KMS-11 (cell line): ENCODE measurements around the gene AK5.

Source experiments
- H2AFZ ChIP-seq: fragments of 200-600 bp; sonication (generic); 2 replicates; pipeline ENCODE4 v1.6.1; 2016; ENCODE audit warnings: antibody characterized with exemption, mixed run types, low read depth
- H3K27ac ChIP-seq: fragments of 200-600 bp; sonication (generic); 2 replicates; pipeline ENCODE4 v1.6.1; 2016; ENCODE audit warnings: mild to moderate bottlenecking, mixed run types
- H3K27me3 ChIP-seq: fragments of 200-600 bp; sonication (generic); 2 replicates; pipeline ENCODE4 v1.6.1; 2017; ENCODE audit warnings: mild to moderate bottlenecking, low read depth, mixed run types, moderate library complexity; ENCODE audit not compliant: insufficient read depth
- H3K36me3 ChIP-seq: fragments of 200-600 bp; sonication (generic); 2 replicates; pipeline ENCODE4 v1.6.1; 2017; ENCODE audit warnings: mild to moderate bottlenecking, mixed run types; ENCODE audit not compliant: insufficient read depth
- H3K4me1 ChIP-seq: fragments of 200-600 bp; sonication (generic); 2 replicates; pipeline ENCODE4 v1.6.1; 2016; ENCODE audit warnings: mild to moderate bottlenecking, low read depth, mixed run types; ENCODE audit not compliant: poor library complexity, severe bottlenecking
- H3K4me2 ChIP-seq: fragments of 200-600 bp; sonication (generic); 2 replicates; pipeline ENCODE4 v1.7.0; 2016; ENCODE audit warnings: mild to moderate bottlenecking, mixed run types
- H3K4me3 ChIP-seq: fragments of 200-600 bp; sonication (generic); IDR thresholded peaks from 2 replicates; pipeline ENCODE4 v1.6.1; 2017; ENCODE audit warnings: low read depth, low read length, mixed read lengths; ENCODE audit not compliant: insufficient read depth
- H3K79me2 ChIP-seq: fragments of 200-600 bp; sonication (generic); 2 replicates; pipeline ENCODE4 v1.6.1; 2016; ENCODE audit warnings: low read depth, mixed run types; ENCODE audit not compliant: insufficient read depth
- H3K9ac ChIP-seq: fragments of 200-600 bp; sonication (generic); 2 replicates; pipeline ENCODE4 v1.6.1; 2016; ENCODE audit warnings: mild to moderate bottlenecking, mixed run types
- H4K20me1 ChIP-seq: fragments of 200-600 bp; sonication (generic); 2 replicates; pipeline ENCODE4 v1.6.1; 2016; ENCODE audit warnings: mild to moderate bottlenecking, mixed run types; ENCODE audit not compliant: insufficient read depth
- CTCF ChIP-seq: fragments of 200-600 bp; sonication (generic); conservative IDR thresholded peaks from 2 replicates; pipeline ENCODE4 v1.6.1; 2017; ENCODE audit warnings: low read depth, mild to moderate bottlenecking, antibody characterized with exemption, low read length, moderate library complexity, mixed read lengths

The AK5 gene

GRCh38 chr1:77412069-77412819 is 130.4 kb downstream of the AK5 start:
- no peak overlapping the region for H3K4me3 ChIP-seq
- H3K4me2 ChIP-seq: no peak overlapping the region
- H3K4me1 ChIP-seq: no peaks in the 10 kb centered on the region
- no peaks in the 10 kb centered on the region for H3K79me2 ChIP-seq
- no peaks in the 10 kb centered on the region for H3K27me3 ChIP-seq
- H3K9ac ChIP-seq: no peak overlapping the region
- no peak for TF ChIP-seq CTCF
- H2AFZ ChIP-seq: no peak overlapping the region
- no peaks in the 10 kb centered on the region for H4K20me1 ChIP-seq
- H3K36me3 ChIP-seq: no peaks in the 10 kb centered on the region
- H3K27ac ChIP-seq: no peak overlapping the region

- Histone ChIP-seq H3K4me1 (no peaks in the 10 kb centered on the region), H3K27me3 (no peaks in the 10 kb centered on the region), H3K9ac (no peak overlapping the region), H4K20me1 (no peaks in the 10 kb centered on the region), H2AFZ (no peak overlapping the region), H3K4me3 (no peak overlapping the region), H3K36me3 (no peaks in the 10 kb centered on the region), H3K27ac (no peak overlapping the region), H3K4me2 (no peak overlapping the region), H3K79me2 (no peaks in the 10 kb centered on the region)
- TF ChIP-seq CTCF: no peak
Measured at GRCh38 chr1:77412820-77413530, 131.2 kb downstream of the AK5 start.

- Histone ChIP-seq H3K4me1 (no peaks in the 10 kb centered on the region), H4K20me1 (no peaks in the 10 kb centered on the region), H3K36me3 (no peaks in the 10 kb centered on the region), H3K79me2 (no peaks in the 10 kb centered on the region), H3K27me3 (no peaks in the 10 kb centered on the region), H2AFZ (no peak overlapping the region), H3K4me2 (no peak overlapping the region), H3K9ac (no peak overlapping the region), H3K27ac (no peak overlapping the region), H3K4me3 (no peak overlapping the region)
- no peak for TF ChIP-seq CTCF
Measured at GRCh38 chr1:77413541-77414335, 131.9 kb downstream of the AK5 start.

GRCh38 chr1:77415579-77415978 is 133.8 kb downstream of the AK5 start:
- H4K20me1 ChIP-seq: no peaks in the 10 kb centered on the region
- H3K79me2 ChIP-seq: no peaks in the 10 kb centered on the region
- no peak for TF ChIP-seq CTCF
- no peak overlapping the region for H3K4me3 ChIP-seq
- H3K36me3 ChIP-seq: no peaks in the 10 kb centered on the region
- H2AFZ ChIP-seq: no peak overlapping the region
- no peak overlapping the region for H3K9ac ChIP-seq
- H3K27me3 ChIP-seq: no peaks in the 10 kb centered on the region
- no peaks in the 10 kb centered on the region for H3K4me1 ChIP-seq
- no peak overlapping the region for H3K27ac ChIP-seq
- no peak overlapping the region for H3K4me2 ChIP-seq
